ENCODE data around the gene JMJD8. TPM values are rescaled to one million over a fixed set of nuclear protein-coding genes. Genes with fewer than 3 reads are reported as not detected.
A peak's percentile ranks its signal among the peaks of the same experiment; 100 is the strongest.

Gene JMJD8
- total and polyA plus RNA-seq, 10 donors: 24.9 to 58.7 (median 35.9) TPM

DNA sequence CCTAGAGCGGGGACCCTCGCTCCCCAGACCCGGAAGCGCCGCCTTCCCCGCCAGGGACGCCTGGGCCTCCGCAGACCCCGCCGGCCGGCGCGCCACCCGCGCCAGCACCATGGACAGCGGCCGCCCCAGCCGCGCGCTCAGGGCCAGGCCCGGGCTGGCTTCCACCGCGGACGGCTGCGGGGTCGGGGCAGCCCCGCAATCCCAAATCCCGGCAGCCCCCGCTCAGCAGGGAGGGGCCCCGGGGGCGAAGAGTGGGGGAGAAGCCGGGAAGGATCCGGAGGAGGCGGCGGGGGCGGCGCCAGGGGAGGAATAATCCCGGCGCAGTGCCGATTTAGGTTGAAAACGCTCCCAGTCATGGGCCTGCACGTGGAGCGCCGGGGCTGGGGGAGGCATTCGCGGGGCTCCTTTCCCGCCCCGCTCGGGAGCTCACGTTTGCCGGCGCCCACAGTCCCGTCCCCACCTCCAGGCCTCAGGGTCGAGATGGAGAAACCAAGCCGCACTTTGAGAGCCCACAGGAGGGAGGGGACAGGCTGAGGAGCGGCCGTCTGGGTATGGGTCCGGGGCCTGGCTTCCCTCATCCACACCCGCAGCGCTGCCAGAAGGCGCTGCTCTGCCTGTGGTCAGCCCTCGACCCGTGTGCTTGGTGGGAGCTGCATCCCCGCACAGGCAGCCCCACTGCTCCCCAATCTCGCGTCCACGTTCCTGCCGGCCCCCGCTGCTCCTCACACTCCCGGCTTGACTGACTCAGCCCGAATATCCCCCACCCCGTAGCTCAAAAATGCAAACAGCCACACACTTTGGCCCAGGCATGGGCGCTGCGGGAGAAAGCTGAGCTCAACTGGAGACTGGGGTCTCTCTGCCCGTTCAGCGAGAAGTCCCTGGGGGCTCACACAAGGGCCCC, 16.8 kb upstream of the JMJD8 start:
- no peak overlapping the region for H3K27ac ChIP-seq
- peaks cover 6 to 100% (median 77%) of the 10 kb centered on the region in 7 donors for H3K27me3 ChIP-seq (replicated peaks in 1 of 7)
- peak overlapping the region in 1 of 8 donors; percentile 18 for H3K4me3 ChIP-seq
- no peak for DNase-seq
- H3K36me3 ChIP-seq: no peaks in the 10 kb centered on the region
- peaks cover 1 to 41% (median 23%) of the 10 kb centered on the region in 6 donors for H3K4me1 ChIP-seq
- TF ChIP-seq, protein P1, sequence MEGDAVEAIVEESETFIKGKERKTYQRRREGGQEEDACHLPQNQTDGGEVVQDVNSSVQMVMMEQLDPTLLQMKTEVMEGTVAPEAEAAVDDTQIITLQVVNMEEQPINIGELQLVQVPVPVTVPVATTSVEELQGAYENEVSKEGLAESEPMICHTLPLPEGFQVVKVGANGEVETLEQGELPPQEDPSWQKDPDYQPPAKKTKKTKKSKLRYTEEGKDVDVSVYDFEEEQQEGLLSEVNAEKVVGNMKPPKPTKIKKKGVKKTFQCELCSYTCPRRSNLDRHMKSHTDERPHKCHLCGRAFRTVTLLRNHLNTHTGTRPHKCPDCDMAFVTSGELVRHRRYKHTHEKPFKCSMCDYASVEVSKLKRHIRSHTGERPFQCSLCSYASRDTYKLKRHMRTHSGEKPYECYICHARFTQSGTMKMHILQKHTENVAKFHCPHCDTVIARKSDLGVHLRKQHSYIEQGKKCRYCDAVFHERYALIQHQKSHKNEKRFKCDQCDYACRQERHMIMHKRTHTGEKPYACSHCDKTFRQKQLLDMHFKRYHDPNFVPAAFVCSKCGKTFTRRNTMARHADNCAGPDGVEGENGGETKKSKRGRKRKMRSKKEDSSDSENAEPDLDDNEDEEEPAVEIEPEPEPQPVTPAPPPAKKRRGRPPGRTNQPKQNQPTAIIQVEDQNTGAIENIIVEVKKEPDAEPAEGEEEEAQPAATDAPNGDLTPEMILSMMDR (IDR thresholded peaks at IDR 0.05 in 8 of 11, conservative IDR thresholded peaks at IDR 0.05 in 3 of 11): no peak
- TF ChIP-seq POLR2AphosphoS5 (IDR thresholded peaks at IDR 0.05) (no peak), POLR2A (IDR thresholded peaks at IDR 0.05) (no peak)
- intact Hi-C loops (cut with DNase I; ENCODE audit: low total_unique reads): no loop called here
- no peaks in the 10 kb centered on the region for H3K9me3 ChIP-seq
- WGBS, 5 donors: 7 to 14% (median 7%) methylated on average over 37 to 76 of the region's 76 CpGs

DNA sequence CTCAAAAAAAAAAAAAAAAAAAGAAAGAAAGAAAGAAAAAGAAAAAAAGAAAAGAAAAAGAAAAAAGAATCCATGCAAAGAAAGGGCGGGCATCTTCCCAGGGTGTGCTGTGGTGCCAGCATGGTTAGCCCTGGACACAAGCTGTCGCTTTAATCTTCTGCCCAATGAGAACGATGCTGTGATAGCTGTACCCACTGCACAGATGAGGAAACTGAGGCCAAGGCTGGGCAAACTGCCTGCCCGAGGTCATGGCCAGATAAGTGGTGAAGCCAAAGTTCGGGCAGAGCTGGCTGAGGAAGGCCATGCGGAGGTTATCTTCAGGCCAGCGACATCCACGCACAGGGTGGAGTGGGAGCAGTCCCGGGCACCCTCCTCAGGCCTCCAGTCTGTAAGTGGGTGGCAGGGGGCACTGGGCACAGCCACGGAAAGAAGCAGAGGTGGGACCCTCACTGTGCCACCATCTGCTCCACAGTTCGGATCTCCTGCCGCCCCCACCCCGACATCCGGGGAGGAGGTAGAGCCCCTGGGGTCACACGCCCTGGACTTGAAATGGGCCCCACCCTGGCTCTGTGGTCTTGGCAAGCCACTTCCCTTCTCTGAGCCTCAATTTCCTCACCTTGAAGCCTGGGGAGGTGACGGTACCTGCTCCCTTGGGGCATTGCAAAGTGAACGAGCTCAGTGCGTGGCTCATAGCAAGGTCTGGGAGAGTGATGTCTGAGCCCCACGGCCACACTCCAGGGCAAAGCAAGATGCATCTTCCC, 15.0 kb upstream of the JMJD8 start:
- no peak for DNase-seq
- TF ChIP-seq, protein P1 (IDR thresholded peaks at IDR 0.05 in 8 of 11, conservative IDR thresholded peaks at IDR 0.05 in 3 of 11): no peak
- TF ChIP-seq POLR2A (IDR thresholded peaks at IDR 0.05) (no peak), POLR2AphosphoS5 (IDR thresholded peaks at IDR 0.05) (no peak)
- WGBS, 5 donors: 62 to 79% (median 66%) methylated on average over 14 to 19 of the region's 19 CpGs
- Histone ChIP-seq H3K27me3 (replicated peaks in 1 of 7) (peaks cover 6 to 100% (median 79%) of the 10 kb centered on the region in 7 donors), H3K36me3 (no peaks in the 10 kb centered on the region), H3K4me3 (no peak overlapping the region), H3K9me3 (no peaks in the 10 kb centered on the region), H3K27ac (no peak overlapping the region), H3K4me1 (peaks cover 14 to 48% (median 35%) of the 10 kb centered on the region in 6 donors)
- intact Hi-C loops (cut with DNase I; ENCODE audit: low total_unique reads): no loop called here

DNA sequence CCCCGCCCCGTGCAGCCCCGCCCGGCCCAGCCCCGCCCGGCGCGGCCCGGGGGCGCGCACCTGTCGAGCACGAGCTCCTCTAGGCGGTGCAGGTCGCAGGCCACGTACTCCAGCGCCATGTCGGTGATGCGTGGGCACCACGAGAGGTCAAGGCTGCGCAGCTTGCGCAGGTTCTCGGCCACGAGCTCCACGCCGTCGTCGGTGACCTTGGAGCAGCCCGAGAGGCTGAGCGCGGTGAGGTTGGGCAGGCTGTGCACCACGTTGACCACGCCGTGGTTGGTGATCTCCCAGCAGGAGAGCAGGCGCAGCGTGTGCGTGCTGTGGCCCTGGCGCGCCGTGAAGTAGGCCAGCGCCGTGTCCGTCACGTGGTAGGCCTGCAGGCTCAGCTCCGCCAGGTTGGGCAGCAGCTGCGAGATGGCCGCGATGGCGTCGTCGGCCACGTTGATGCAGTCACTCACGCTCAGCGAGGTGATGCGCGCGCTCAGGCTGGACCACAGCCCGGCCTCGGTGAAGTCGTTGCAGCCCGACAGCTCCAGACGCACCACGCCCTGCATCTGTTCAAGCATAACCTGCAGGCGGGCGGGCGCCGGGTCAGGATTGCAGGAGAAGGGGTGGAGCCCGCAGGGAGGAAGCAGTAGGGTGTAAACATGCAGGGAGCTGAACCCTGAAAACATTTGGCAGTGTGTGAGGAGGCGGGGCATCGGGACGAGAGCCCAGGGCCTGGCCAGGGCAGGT, 11.4 kb upstream of the JMJD8 start:
- Histone ChIP-seq H3K4me1 (peaks cover 14 to 48% (median 37%) of the 10 kb centered on the region in 6 donors), H3K4me3 (peak overlapping the region; percentile 25 to 72 (median 46)), H3K9me3 (no peaks in the 10 kb centered on the region), H3K36me3 (no peaks in the 10 kb centered on the region), H3K27me3 (replicated peaks in 1 of 7) (peaks cover 6 to 90% (median 55%) of the 10 kb centered on the region in 7 donors), H3K27ac (peak overlapping the region in 5 of 8 donors; percentile 5 to 73 (median 52))
- DNase-seq: peak; percentile 88
- 1 to 6% (median 3%) methylated on average over 18 to 71 of the region's 71 CpGs for WGBS, 5 donors
- intact Hi-C loops (cut with DNase I; ENCODE audit: low total_unique reads): no loop called here
- TF ChIP-seq POLR2A (IDR thresholded peaks at IDR 0.05) (no peak), POLR2AphosphoS5 (IDR thresholded peaks at IDR 0.05) (peak; percentile 61 to 79 (median 78))

DNA sequence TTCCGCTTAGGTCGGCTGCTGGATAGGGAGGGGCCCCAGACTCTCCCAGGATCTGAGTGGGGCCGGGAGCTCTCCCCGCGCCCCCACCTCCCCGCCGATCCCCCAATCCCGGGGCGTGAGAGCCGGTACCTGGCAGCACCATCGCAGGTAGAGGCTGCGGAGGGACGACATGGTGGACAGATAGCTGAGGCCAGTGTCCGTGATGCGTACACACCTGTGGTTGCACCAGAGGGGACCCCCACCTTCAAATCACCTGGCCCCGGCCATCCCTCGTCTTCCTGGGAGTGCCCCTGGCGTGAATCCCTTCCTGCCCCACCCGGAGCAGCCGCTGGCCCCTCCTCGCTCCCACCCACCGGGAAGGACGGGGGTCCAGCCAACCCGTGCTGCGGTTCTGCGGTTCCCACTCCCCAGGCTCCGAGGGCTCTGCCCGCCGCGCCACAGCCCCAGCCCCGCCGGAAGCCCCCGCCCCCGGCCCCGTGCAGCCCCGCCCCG, 10.8 kb upstream of the JMJD8 start:
- Histone ChIP-seq H3K4me3 (peak overlapping the region; percentile 6 to 72 (median 46)), H3K27me3 (replicated peaks in 1 of 7) (peaks cover 0 to 84% (median 49%) of the 10 kb centered on the region in 7 donors), H3K9me3 (no peaks in the 10 kb centered on the region), H3K4me1 (peaks cover 14 to 50% (median 34%) of the 10 kb centered on the region in 6 donors), H3K27ac (peak overlapping the region in 2 of 8 donors; percentile 56 to 73), H3K36me3 (no peaks in the 10 kb centered on the region)
- no peak for TF ChIP-seq POLR2A (IDR thresholded peaks at IDR 0.05)
- no peak for TF ChIP-seq POLR2AphosphoS5 (IDR thresholded peaks at IDR 0.05)
- TF ChIP-seq, protein P1 (IDR thresholded peaks at IDR 0.05 in 8 of 11, conservative IDR thresholded peaks at IDR 0.05 in 3 of 11): no peak
- intact Hi-C loops (cut with DNase I; ENCODE audit: low total_unique reads): no loop called here
- 0 to 8% (median 3%) methylated on average over 12 to 37 of the region's 37 CpGs for WGBS, 5 donors
- DNase-seq: no peak

Data from spleen (tissue), 11 donors.